Retina (tissue), 1 donor: ENCODE data around the gene EXOC4.
A peak's percentile ranks its signal among the peaks of the same experiment; 100 is the strongest.

Experiments
- DNase-seq: peaks from one replicate; pipeline ENCODE4 v3.0.0-alpha.2; 2016

EXOC4 gene

DNA sequence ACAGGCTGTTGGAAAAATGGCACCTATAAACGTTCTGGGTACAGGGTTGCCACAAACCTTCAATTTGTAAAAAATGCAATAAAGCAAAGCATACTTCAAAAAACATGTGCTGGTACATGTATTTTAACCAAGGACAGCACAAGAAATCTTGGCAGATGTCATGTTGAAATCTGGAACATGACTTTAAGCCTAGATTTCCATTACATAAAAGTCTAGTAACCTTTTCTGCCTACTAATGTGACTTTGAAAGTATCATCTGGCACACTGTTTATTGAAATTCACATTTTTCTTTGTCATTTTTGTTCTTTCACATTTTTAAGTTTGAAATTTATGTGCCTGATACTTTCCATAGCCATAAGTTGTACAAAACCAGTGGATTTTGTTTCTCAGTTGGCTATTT, 296.8 kb downstream of the EXOC4 start:
- DNase-seq, result no peak

DNA sequence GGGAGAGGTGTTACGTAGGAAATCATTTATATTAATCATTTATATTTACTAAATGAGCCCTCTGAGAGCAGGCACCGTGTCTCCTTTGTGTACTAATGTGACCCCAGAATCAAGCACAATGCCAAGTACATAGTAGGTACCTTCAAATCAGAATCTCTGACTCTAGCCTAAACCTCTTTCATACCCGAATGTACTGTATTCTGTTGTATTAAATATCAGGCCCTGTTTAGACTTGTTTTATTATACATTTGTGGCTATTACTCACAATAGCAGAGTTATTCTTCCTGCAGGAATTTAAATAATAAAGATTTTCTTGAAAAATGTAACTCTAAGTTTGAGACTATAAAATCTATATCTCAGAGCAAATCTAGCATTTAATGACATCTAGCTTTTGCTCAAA, 297.3 kb downstream of the EXOC4 start:
- no peak for DNase-seq

DNA sequence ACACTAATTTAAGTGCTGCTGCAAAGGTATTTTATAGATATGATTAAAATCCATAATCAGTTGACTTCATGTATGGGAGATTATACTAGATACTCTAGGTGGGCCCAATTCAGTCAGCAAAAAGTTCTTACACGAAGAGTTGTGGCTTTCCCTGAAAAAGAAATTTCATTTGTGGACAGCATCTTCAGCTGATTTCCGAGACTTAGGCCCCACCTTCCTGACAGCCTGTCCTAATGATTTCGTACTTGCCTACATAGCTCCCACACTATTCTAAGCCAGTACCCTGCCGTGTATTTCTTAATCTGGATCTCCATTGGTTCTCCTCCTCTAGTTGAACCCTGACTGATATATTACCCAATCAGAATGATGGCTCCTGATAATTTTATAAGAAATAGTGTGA, 297.9 kb downstream of the EXOC4 start:
- no peak for DNase-seq

DNA sequence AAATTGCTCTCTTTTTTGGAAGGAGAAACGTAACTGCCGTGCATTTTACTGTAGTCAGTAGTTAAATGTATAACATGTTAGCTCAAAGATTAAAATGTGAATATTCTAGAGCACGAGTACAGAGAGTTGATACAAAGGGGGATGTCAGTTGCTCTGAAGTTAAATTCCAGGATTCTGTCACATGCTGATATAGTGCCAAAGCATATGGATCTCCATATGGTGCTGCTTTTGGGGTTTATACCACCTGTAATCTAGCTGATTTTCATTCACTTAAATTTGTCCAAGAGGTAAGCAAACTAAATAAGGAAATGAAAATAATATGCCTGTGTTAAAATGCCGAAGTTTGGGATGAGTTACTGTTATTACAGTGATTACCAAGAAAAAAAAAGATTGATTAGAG, 298.6 kb downstream of the EXOC4 start:
- DNase-seq, result no peak

DNA sequence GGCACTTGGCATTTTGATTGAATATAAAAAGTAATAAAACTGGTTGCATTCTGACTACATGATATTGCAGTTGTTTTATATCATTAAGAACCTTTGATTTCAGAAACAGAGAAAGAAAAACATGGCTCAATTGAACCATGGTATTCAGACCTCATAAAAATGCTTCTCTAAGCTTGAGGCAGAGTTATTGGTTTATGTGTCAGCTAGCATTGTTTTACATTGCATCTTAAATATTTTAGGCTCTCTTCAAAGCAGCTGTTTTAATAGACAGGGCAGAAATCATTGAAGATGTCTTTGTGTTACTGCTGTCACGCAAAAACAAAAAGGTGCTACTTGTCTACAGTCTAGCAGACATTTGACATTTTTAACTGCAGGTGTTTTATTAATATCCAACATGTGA, 299.2 kb downstream of the EXOC4 start:
- no peak for DNase-seq

DNA sequence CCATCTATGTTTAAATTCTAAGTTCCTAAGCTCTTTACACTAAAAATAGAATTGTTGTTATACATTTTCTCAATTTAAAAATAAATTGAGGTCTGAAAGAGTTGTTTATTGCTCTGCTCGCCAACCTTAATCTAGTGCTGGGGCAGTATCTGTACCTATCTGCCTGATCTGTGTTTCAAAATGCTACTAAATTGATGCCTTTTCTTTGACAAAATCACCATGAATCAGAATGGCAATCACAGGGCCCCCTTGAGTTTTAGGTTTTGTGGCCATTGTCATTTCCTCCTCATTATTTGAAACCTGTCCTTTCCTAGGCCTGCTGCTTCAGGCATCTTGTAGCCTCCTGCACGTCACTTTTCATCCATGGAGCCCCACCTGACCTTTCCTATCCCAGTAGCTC, 301.5 kb downstream of the EXOC4 start:
- DNase-seq, result no peak

DNA sequence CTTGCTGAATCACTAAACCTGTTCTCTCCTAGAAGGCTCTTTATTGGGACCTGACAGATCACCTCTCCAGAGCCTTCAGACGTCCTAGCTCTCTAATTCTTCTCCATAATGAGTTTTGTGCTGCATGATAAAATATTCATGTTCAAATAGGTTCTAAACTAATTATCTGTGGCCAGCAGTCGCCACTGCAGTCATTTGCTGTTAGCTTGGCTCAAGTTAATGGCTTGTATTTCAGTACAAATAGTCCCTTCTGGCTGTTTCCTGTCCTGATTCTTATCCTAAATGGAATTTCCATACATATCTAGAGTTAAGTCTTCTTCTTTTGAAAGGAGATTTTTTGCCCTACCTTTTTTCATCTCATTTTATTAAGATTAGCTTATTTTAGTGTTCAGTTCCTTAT, 303.2 kb downstream of the EXOC4 start:
- DNase-seq, result no peak

DNA sequence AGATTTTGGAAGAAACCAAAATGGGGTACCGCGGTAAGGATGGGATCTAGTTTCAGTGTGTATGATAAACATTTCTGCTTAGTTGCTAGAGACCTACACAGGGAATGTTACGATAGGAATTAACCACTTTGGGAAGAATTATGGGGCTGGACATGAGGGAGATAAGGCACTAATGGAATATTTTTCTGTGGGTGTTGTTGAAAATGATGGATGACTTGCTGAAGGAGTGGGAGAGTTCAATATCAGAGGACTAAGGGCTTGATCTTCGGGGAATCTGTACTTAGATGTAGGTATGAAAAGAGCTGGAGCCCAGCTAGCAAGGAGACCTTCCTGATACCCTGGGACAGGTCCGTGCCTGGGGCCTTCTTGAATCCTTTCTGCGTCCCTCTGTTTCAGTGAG, 303.7 kb downstream of the EXOC4 start:
- DNase-seq, result no peak

DNA sequence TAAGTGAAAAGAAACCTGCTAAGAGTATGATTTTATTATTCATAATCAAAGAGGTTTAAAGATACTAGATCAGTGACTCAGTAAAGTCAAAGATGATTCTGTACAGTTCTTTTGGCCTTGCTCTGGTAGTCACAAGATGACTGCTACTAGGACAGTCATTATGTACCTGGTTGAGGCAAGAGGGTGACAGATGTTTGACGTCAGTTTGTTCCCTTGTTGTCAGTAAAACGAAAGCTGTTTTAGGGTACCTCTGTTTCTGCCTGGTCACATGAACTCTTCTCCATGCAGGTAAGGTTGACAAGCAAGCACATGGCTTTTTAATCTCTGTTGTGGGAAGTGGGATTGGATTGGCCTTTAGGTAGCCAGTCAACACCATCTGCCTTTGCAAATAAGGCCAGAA, 308.0 kb downstream of the EXOC4 start:
- no peak for DNase-seq

DNA sequence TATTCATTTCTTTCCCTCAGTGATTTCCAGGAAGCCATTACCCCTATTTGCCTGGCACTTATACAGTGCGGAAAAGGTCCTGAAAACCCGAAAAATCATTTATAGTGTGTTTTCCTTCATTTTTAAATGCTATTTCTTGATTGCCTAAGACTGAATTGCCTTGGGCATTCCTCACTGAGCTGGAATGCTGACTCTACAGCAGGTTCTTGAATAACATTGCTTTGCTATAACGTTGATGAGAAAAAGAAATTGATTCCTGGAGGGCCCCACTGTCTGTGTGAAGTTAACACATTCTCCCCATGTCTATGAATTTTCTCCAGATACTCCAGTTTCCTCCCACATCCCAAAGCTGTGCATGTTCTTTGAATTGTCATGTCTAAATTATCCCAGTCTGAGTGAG, 308.5 kb downstream of the EXOC4 start:
- no peak for DNase-seq

DNA sequence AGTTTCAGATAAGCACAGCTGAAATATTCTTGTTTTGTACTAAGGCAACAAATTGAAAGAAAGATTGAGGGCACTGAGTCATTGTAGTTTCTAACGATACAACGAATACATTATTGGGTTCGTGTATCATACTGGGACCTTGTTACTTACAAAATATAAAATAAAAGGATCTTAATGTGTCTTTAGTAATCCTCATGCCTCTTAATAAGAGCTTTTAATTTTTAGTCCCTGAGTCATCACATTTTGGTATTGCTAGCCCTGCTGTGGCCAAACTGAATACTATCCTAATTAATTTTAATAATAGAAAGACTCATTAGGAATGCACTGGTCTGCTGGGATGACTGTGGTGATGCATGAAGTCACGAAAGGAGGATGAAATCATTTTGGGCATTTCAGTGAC, 309.7 kb downstream of the EXOC4 start:
- no peak for DNase-seq

DNA sequence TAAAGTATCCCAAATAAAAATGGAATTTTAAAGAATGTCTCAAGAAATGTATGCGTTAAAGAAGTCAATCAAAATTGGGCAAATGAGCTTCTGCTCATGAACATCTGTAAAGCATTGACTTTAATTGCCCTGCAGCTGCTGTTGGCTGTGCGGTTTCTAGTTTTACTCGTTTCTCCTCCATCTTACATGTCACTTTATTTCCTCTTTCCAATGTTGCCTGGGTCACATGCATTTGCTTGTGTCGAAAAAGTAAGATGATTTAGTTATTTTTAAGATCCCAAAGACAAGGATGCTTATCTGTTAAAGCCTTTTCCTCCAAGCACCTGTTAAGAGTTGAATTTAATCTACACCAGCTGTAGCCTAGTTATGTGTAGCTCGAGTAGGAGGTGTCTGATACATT, 310.4 kb downstream of the EXOC4 start:
- DNase-seq, result no peak

DNA sequence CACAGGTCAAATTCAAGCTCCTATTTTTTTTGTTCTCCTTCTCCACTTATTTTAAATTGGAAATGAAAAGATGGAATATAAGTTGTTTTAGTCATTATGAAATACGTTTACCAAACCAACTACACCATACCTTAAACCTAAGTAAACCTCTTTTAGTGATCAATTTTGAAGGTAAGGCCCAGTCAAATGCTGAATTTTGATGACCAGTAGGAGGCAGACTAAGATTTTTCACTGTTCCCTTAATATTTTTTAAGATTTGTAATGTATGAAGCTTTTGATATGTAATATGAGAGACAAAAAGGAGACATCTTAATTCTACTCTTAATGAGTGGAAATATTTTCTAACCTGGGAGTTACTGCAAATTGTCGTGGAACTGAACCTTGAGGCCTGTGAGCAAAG, 311.6 kb downstream of the EXOC4 start:
- no peak for DNase-seq

DNA sequence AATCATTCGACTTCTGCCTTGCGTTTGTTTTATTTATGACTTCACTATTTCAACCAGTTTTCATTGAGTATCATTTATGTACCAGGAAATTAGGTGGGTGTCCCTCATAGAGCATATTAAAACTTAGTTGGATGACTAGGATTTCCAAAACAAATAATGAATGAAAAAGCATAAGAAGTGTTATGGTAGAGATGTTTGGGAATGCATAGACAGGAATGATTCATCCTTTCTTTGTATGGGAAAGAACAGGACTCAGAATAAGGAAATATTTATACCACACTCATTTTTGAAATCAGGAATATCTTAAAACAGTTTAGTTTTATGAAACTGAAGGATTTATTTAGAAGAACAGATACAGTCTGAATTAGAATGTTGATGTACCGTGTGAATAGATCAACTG, 315.7 kb downstream of the EXOC4 start:
- no peak for DNase-seq

DNA sequence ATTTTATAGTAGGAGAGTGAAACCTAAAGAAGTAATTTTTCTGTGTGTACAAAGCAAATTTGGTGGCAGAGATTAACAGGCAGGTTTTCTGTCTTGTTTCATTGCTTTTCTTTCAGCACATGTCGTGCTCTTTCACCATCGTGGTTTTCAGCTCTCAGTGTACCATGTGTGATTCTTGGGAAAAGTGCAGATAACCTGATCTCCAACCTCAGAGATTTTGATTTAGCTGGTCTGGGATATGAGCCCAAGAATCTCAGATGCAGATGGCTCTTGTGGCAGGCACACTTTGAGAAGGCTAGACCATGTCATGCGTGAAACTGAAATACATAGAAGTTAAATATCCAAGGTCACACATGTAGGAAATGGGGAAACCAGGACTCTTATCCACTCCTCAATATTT, 317.4 kb downstream of the EXOC4 start:
- DNase-seq, result no peak

DNA sequence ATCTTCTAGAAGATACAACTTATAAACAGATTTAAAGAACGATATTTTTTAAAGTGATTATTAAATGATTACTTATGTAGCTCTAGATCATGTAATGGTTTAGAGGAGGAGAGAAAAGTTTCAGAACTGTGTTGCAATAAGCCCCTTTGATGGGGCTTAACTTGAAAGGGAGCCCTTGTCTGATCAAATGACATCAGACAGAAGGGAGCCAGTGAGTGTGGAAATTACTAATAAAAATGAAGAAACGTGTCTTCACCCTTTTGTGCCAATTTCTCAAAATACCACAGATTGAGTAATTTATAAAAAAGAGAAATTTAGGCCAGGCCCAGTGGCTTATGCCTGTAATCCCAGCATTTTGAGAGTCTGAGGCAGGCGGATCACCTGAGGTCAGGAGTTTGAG, 318.2 kb downstream of the EXOC4 start:
- no peak for DNase-seq

DNA sequence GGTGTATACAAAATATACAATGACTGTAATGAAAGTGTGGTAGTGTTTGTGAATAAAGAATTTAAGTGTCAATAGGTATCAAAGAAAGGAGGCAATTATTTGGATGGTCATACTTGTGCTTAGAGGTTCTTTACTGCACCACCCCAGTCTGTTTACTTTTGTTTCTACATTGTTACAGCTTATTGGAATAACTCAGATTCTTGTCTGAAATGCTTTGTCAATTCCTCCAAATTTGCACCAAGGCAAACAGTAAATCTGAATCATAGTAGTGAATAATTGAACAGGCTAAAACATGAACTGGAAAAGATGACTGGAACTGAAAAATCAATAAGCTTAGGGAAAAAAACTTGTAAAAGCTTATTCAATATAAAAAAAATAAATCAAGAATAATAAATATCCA, 319.2 kb downstream of the EXOC4 start:
- no peak for DNase-seq

DNA sequence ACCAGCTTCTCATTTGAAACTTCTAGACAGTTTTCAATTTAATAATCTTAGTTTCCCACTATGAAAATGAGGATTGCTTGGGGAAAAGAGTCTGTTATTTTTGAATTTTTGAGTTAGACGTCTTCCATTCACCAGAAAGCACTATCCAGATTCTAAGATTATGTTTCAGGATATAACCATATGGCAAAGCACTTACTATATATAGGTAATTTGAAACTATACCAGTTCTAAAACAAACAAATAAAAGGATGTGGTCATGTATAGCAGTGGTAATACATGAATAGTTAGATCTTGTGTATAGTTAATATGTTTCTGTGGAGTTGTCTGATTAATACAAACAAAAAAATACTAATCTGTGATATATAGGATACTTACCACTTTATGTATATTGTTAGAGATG, 320.0 kb downstream of the EXOC4 start:
- no peak for DNase-seq

DNA sequence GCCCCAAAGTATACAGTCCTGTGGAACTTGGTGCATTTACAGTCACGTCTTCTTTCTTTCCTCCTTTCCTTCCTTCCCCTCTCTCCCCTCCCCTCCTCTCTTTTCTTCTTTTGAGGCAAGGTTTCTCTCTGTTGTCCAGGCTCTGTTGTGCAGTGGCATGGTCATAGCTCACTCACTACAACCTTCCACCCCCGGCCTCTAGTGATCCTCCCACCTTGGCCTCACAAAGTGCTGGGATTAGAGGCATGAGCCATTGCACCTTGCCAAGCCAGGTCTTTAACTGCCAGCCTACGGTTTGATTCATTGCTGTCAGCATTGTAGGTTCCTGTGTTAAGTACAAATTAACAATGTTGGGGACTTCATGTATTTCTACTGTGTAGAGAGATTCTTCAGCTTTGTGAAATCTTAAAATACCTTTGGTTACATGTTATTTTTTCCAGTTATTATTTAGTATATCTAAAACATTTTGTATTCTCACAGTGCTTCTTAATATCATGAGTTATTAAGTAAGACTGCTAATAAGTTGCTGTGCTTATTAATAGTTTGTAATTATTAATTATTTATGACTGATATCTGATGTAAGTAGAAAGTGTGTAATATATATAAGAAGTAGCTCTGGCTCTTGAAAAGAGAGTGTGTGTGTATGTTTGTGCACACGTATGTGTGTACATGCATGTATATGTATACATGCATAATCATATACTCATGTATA, 320.8 kb downstream of the EXOC4 start:
- no peak for DNase-seq

DNA sequence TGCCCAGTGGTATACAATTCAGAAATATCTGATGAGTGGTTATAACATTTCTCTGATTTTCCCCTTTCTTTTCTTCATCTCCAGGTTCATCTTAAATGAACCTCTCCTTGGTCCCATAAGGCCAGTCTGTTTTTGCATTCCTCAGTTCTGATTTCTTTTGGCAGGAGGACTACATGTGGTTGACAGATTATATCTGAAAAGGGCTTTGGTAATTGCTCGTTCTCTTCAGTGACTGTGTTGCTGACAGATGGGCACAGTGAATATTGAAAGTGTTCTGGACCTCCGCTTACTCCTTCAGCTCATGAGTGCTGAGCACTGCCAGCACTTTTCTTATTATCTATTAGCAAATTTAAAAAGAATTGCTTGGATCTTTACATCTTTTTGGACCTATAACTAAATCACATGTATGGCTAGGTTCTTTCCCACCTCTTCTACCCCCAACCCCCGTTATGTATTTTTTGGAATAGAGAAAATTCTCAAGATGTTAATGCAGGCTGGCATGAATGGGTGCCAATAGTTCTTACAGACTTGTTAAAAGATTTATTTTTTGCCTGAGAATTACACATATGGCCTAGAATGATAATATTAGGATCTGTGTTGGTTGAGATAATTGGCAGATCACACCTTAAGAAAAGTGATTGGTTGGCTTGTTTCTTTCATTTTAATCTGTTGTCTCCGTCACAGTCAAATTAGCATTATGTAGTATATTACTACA, 323.0 kb downstream of the EXOC4 start:
- peak; percentile 43 for DNase-seq

DNA sequence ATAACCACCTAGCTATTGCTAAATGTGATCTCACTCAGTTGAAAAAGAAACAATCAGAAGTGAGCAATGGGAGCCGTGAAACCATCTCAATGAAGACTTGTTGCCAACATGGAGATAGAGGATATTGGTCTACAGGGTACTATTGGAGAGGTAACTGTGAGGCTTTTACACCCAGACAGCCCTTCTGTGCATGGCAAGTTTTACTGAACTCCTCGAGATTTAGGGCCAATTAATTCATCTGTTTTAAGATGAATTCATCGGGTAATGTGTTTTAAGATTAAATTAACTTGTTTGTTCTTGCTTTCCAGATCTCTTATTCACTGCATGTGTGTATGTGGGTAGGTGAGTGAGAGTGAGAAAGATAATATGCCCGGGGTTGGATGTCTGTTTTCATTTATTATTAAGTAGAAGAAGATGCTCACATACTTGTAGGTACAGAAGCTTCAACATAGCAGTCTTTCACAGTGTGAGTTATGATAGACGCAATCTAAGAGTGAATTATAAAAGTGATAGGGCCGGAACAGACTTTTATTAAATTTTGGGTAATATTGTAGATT, 323.8 kb downstream of the EXOC4 start:
- DNase-seq, result no peak

DNA sequence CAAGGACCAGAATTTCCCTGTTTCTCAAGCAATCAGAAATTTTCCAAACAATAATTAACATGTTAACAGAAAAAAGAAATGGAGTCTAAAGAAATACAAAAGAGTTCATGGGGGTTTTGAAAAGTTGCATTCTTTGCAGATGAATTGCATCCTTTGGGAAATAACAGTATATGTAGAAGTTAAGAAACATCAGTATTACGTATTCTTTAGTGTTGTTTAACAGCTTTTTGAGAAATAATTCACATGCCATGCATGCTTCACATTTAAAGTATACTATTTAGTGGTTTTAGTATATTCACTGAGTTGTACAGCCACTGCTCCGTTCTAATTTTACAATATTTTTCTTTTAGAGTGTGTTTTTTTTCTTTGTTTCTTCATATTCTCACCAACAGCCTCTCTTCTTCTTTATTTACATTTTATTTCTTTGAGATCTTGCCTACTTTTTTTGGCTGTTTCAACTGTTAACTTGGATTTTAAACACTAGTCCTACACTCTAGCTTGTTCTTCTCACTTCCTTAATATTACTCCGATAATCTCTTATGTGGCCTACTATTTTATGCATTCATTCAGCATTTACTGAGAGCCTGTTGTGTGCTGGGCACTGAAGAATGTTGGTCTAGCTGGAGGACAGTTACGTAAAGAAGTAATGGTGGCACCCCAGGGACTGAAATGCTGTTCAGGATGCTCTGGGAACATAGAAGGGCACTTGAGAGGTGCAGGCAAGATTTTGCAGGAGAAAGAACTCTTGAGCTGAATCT, 330.1 kb downstream of the EXOC4 start:
- no peak for DNase-seq

DNA sequence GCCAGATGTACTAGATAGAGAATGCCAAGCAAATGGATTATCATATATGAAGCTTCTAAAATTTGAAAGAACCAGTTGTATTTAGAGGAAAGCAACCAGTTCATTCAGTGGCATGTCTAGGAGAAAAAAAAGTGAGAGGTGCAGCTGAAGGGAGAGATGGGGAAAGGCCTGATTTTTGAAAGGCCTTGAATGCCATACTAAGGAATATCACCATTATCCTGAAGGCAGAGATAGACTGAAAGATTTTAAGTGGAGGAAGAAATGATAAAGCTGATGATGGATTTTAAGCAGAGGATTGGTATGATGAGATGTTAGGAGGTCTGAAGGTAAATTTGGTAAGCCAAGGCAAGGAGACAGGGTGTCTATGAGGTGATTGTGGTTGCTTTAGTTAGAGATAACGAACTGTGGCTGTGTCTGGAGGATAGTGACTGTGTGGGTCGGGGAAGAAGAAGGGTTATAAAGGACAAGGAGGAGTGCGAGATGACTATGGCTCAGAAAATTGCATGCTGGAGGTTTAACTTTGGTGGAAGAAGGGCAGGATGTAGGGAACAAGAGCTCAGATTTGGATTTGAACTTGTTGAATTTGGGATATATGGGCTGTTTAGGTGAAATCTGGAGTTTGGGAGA, 330.8 kb downstream of the EXOC4 start:
- no peak for DNase-seq
